HL-60 (cell line): ENCODE results near the gene B9D1.

Experiments
- DNase-seq, 2 experiments: peaks; one replicate each; pipeline ENCODE4 v3.0.0-alpha.2; 2010 to 2020; ENCODE audit warnings: low read depth in 1 of 2, low spot score in 1 of 2
- H3K27ac ChIP-seq: fragments of 250-450 bp; sonication (Bioruptor Pico); replicated peaks from 2 replicates; pipeline ENCODE4 v1.5.1; 2020; ENCODE audit warnings: mild to moderate bottlenecking, moderate library complexity
- H3K27me3 ChIP-seq: fragments of 250-450 bp; sonication (Bioruptor Pico); 2 replicates; pipeline ENCODE4 v1.5.1; 2021; ENCODE audit warnings: mild to moderate bottlenecking, moderate library complexity; ENCODE audit not compliant: insufficient read depth, poor library complexity, severe bottlenecking
- H3K4me3 ChIP-seq: replicated peaks from 2 replicates; pipeline ENCODE4 v1.5.1; 2011; ENCODE audit warnings: mild to moderate bottlenecking, control low read depth, low read length; ENCODE audit not compliant: insufficient read depth
- CTCF ChIP-seq: IDR thresholded peaks from one replicate; pipeline ENCODE4 v1.5.1; 2011; ENCODE audit warnings: low read length, control low read depth, inconsistent platforms; ENCODE audit not compliant: insufficient read depth
- GABPA ChIP-seq: IDR thresholded peaks from 2 replicates; pipeline ENCODE4 v1.6.1; 2012; ENCODE audit warnings: low read depth
- POLR2AphosphoS5 ChIP-seq: IDR thresholded peaks from 2 replicates; pipeline ENCODE4 v1.6.1; 2012; ENCODE audit warnings: low read depth
- SPI1 ChIP-seq: IDR thresholded peaks from 2 replicates; pipeline ENCODE4 v1.6.1; 2012; ENCODE audit warnings: low read depth, mild to moderate bottlenecking, borderline replicate concordance
- TF ChIP-seq, protein P1 (sequence below): IDR thresholded peaks from 2 replicates; pipeline ENCODE4 v1.6.1; 2012; ENCODE audit warnings: low read depth; ENCODE audit not compliant: insufficient replicate concordance

The B9D1 gene

GRCh38 chr17:19301274-19301951 lies 61.1 kb downstream of the B9D1 start:
- TF ChIP-seq SPI1 (no peak), CTCF (no peak)
- no peaks in the 10 kb centered on the region for H3K27me3 ChIP-seq

DNA sequence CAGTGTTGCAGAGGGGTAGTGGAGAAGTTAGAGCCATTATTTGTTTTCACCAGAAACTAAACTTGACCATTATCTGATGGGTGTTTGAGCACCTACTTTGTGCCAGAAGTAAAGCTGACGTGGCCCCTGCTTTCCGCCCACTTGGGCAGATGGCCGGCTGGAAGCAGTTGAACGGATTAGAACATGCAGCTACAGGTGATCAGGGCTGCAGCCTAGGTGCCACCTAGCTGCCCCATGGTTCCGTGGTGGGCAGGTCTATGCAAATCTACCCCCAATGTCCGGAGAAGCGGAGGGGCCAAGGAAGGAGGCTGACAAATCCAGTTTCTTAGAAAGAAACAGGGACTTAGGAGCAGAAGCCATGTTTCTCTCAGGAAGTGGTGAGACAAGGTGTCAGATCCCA lies 62.7 kb downstream of the B9D1 start:
- Histone ChIP-seq H3K27ac (no peak overlapping the region), H3K4me3 (no peak overlapping the region), H3K27me3 (no peaks in the 10 kb centered on the region)
- DNase-seq: no peak
- TF ChIP-seq SPI1 (no peak), POLR2AphosphoS5 (no peak), CTCF (no peak), GABPA (no peak)
- TF ChIP-seq, protein P1, sequence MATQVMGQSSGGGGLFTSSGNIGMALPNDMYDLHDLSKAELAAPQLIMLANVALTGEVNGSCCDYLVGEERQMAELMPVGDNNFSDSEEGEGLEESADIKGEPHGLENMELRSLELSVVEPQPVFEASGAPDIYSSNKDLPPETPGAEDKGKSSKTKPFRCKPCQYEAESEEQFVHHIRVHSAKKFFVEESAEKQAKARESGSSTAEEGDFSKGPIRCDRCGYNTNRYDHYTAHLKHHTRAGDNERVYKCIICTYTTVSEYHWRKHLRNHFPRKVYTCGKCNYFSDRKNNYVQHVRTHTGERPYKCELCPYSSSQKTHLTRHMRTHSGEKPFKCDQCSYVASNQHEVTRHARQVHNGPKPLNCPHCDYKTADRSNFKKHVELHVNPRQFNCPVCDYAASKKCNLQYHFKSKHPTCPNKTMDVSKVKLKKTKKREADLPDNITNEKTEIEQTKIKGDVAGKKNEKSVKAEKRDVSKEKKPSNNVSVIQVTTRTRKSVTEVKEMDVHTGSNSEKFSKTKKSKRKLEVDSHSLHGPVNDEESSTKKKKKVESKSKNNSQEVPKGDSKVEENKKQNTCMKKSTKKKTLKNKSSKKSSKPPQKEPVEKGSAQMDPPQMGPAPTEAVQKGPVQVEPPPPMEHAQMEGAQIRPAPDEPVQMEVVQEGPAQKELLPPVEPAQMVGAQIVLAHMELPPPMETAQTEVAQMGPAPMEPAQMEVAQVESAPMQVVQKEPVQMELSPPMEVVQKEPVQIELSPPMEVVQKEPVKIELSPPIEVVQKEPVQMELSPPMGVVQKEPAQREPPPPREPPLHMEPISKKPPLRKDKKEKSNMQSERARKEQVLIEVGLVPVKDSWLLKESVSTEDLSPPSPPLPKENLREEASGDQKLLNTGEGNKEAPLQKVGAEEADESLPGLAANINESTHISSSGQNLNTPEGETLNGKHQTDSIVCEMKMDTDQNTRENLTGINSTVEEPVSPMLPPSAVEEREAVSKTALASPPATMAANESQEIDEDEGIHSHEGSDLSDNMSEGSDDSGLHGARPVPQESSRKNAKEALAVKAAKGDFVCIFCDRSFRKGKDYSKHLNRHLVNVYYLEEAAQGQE: no peak

More at GRCh38 chr17:19301274-19301951, 61.1 kb downstream of the B9D1 start:
- H3K4me3 ChIP-seq: no peak overlapping the region
- no peak for DNase-seq
- no peak overlapping the region for H3K27ac ChIP-seq

- H3K27ac ChIP-seq: no peak overlapping the region
- no peaks in the 10 kb centered on the region for H3K27me3 ChIP-seq
Observed at GRCh38 chr17:19299214-19299747, 63.2 kb downstream of the B9D1 start.

More at GRCh38 chr17:19299214-19299747, 63.2 kb downstream of the B9D1 start:
- H3K4me3 ChIP-seq: no peak overlapping the region
- TF ChIP-seq CTCF (no peak), POLR2AphosphoS5 (no peak), GABPA (no peak), SPI1 (no peak)
- TF ChIP-seq, protein P1: no peak
- no peak for DNase-seq
